Activated gamma-delta T cell treated with Interleukin-2 at 50 U/mL for 16 hours (primary cell): ENCODE measurements around the gene CD37.
A peak's percentile ranks its signal among the peaks of the same experiment; 100 is the strongest.
"Not testable (repeated sequence)": the region's sequence is repeated elsewhere in the genome, so short reads cannot be mapped to it uniquely, and the experiment has no call there.

Experiments
- DNase-seq: peaks from one replicate; pipeline ENCODE4 v3.0.0-alpha.2; 2020

CD37 gene

GRCh38 chr19:49331187-49331586 is 4.0 kb upstream of the CD37 start:
- not testable (repeated sequence) for DNase-seq

- DNase-seq = peak; percentile 31
Observed at GRCh38 chr19:49331616-49332055, 3.6 kb upstream of the CD37 start.

DNA sequence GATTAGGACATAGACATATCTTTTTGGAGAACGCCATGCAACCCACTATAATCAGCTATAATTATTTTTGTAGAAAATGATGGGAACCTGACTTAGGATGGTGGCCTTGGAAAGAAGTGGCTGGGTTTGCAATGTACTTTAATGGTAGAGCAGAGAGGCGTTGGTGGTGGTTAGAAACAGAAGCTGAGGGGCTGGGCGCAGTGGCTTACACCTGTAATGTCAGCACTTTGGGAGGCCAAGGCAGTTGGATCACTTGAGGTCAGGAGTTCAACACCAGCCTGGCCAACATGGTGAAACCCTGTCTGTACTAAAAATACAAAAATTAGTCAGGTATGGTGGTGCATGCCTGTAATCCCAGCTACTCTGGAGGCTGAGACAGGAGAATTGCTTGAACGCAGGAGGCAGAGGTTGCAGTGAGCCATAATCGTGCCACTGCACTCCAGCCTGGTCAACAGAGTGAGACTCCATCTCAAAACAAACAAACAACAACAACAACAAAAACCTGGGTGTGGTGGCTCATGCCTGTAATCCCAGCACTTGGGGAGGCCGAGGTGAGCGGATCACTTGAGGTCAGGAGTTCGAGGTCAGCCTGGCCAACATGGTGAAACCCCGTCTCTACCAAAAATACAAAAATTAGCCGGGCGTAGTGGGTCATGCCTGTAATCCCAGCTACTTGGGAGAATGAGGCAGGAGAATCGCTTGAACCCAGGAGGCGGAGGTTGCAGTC is 2.4 kb upstream of the CD37 start:
- DNase-seq = not testable (repeated sequence)

DNA sequence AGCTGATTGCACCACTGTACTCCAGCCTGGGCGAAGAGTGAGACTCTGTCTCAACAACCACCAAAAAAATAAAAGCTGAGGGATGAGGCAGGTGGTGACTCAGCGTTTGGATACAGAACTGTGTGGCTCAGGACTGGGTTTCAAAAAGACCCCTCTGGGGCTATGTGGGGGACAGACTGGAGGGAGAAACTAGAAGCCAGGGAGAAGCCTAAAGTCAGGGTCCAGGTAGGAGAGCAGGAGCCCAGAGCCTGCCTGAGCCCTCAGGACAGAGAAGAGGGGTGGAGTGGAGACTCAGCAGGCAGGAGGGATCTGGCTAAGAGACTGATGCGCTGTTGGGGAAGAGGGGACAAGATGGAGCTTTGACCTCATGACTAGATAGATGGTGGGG is 1.8 kb upstream of the CD37 start:
- DNase-seq = no peak

- DNase-seq = peak; percentile 70
Observed at GRCh38 chr19:49333811-49334288, 1.4 kb upstream of the CD37 start.

GRCh38 chr19:49335784-49336481 is 727 bp downstream of the CD37 start:
- DNase-seq = no peak

- no peak for DNase-seq
Observed at GRCh38 chr19:49336482-49337266, 1.5 kb downstream of the CD37 start.

DNA sequence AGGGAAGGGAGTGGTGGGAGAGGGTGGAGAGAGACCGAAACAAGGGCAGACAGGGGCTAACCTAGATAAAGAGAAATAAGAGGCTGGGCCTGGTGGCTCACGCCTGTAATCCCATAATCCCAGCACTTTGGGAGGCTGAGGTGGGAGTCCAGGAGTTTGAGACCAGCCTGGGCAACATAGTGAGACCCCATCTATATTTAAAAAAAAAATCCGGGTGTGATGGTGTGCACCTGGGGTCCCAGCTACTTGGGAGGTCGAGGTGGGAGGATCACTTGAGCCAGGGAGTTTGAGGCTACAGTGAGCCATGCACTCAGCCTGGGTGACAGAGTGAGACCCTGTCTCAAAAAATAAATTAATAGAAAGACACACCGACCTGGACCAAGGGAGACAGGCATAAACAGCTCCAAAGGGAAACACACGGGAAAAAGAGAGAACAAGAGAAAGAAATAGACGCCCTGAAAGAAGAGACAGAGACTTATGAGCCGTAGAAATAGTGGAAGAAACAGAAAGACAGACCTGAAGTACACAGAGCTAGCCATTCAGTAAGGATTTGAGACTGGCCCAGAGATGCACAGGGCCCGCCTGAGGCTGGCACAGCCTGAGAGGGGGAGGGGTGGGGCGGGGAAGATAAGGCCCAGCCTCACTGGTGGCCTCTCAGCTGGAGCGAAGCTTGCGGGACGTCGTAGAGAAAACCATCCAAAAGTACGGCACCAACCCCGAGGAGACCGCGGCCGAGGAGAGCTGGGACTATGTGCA is 2.2 kb downstream of the CD37 start:
- DNase-seq = no peak

GRCh38 chr19:49338023-49338677 is 2.9 kb downstream of the CD37 start:
- DNase-seq = no peak

DNA sequence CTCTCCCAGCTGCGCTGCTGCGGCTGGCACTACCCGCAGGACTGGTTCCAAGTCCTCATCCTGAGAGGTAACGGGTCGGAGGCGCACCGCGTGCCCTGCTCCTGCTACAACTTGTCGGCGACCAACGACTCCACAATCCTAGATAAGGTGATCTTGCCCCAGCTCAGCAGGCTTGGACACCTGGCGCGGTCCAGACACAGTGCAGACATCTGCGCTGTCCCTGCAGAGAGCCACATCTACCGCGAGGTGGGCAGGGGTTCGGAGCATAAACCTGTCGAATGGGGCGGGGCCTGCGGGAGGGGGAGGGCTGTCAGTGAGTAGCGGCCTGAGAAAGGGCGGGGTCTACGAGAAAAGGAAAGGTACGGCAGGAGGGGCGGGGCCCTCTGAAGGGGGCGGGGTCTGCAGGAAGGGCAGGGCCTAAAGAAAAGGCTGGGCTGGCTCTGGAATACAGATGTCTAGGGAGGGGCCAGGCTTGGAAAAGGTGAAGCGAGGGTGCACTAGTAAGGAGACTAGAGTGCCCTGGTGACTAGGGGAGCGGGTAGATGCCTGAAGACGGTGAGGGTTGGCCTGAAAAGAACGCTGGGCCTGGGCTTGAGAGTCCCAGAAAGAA is 3.6 kb downstream of the CD37 start:
- no peak for DNase-seq

DNA sequence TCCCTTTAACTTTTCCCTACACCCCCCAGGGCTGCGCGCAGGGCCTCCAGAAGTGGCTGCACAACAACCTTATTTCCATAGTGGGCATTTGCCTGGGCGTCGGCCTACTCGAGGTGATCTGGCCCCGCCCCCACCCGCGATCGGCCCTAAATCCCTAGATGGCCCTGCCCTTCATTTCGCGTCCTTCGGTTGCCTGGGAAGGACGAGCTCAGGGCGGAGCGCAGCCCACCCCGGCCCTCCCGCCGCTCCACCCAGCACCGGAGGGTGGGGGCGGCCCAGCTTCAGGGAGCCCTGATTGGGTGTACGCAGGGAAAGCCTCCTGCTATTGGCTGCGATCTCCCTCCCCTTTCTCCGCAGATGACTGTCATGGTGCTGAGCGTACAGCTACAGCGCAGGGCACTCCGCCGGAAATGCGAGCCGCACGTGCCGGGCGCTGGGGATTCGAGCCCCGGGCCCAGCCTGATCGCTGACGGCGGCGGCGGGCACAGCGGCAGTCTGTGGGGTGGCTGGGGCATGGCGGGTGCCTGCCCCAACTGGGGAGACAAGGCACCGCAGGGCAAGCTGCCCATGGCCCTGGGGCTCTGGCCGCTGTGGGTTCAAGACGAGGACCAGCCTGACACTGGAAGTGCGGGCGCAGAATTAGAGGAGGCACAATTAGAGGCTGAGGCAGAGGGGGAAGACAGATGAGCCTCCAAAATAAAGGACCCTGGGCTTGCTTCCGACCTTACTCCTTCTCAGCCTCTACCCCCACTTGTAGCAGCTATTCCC is 4.3 kb downstream of the CD37 start:
- no peak for DNase-seq

- DNase-seq = no peak
Observed at GRCh38 chr19:49340069-49340864, 5.1 kb downstream of the CD37 start.

- no peak for DNase-seq
Observed at GRCh38 chr19:49340865-49341718, 5.9 kb downstream of the CD37 start.

DNA sequence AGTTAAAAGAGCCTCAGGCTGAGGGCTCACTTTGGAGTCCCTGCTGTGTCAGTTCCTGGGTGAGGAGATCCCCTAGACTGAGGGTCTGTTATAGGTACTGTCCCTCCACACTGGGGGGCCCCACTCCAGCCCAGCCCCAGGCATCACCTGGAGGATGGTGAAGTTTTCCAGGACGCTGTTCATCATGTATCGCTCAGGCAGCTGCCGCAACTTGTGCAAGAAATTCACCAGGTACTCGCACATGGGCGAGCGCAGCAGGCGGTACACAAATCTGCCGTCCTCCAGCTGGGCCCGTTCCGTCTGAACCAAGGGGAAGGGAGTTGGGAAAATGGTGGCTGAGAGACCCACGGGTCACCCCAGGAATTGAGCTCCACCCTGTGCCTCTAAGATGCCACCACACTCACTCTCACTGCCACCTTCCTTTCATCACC is 7.1 kb downstream of the CD37 start:
- no peak for DNase-seq

GRCh38 chr19:49343123-49343522 is 7.9 kb downstream of the CD37 start:
- DNase-seq = no peak

- no peak for DNase-seq
Observed at GRCh38 chr19:49344505-49345423, 9.6 kb downstream of the CD37 start.

- no peak for DNase-seq
Observed at GRCh38 chr19:49347191-49347590, 12.0 kb downstream of the CD37 start.

- no peak for DNase-seq
Observed at GRCh38 chr19:49347835-49348234, 12.6 kb downstream of the CD37 start.
